Heart left ventricle (tissue), 16 donors: ENCODE data around the gene COL11A2. TPM values are rescaled to one million over a fixed set of nuclear protein-coding genes. Genes with fewer than 3 reads are reported as not detected.
A peak's percentile ranks its signal among the peaks of the same experiment; 100 is the strongest.

Experiments
- ATAC-seq, 4 donors: fragments of 200-7000 bp; cut with Tn5 transposase; one replicate each; pipeline ENCODE4 v1.9.1; 2020 to 2022; ENCODE audit warnings: moderate library complexity in 4 of 4, mild to moderate bottlenecking in 3 of 4, moderate number of reproducible peaks in 1 of 4
- DNase-seq, 5 donors: peaks; one replicate each; pipeline ENCODE4 v3.0.0-alpha.2; 2020
- H3K27ac ChIP-seq, 12 donors: fragments of 200-600 bp; sonication (generic) in 4 of 12; one replicate each; pipeline versions ENCODE4 v1.5.0 to v1.8.0; 2016 to 2022; ENCODE audit warnings: mild to moderate bottlenecking in 2 of 12
- H3K27me3 ChIP-seq, 9 donors: fragments of 200-600 bp; sonication (generic) in 2 of 9; one replicate each; pipeline versions ENCODE4 v1.5.1 to v1.8.0; 2016 to 2022; ENCODE audit warnings: mild to moderate bottlenecking in 3 of 9
- H3K36me3 ChIP-seq, 9 donors: fragments of 200-600 bp; sonication (generic) in 2 of 9; one replicate each; pipeline versions ENCODE4 v1.5.0 to v1.8.0; 2018 to 2022; ENCODE audit warnings: mild to moderate bottlenecking in 2 of 9
- H3K4me1 ChIP-seq, 12 donors: fragments of 200-600 bp; sonication (generic) in 4 of 12; one replicate each; pipeline versions ENCODE4 v1.5.0 to v1.8.0; 2016 to 2022; ENCODE audit warnings: mild to moderate bottlenecking in 3 of 12
- H3K4me3 ChIP-seq, 12 donors: fragments of 200-600 bp; sonication (generic) in 4 of 12; one replicate each; pipeline versions ENCODE4 v1.5.0 to v1.8.0; 2017 to 2022; ENCODE audit warnings: mild to moderate bottlenecking in 9 of 12, moderate library complexity in 4 of 12
- H3K9me3 ChIP-seq, 12 donors: fragments of 200-600 bp; sonication (generic) in 4 of 12; one replicate each; pipeline versions ENCODE4 v1.5.0 to v1.8.0; 2016 to 2022; ENCODE audit warnings: mild to moderate bottlenecking in 1 of 12
- CTCF ChIP-seq, 12 donors: fragments of 200-600 bp; sonication (generic) in 4 of 12; IDR thresholded peaks; one replicate each; pipeline versions ENCODE4 v1.5.0 to v1.8.0; 2018 to 2022; ENCODE audit warnings: antibody characterized with exemption in 12 of 12, mild to moderate bottlenecking in 5 of 12
- POLR2A ChIP-seq, 2 donors: fragments of 450-650 bp; IDR thresholded peaks; one replicate each; pipeline ENCODE4 v1.6.1; 2017; ENCODE audit warnings: antibody characterized with exemption in 2 of 2, mild to moderate bottlenecking in 2 of 2, moderate library complexity in 2 of 2
- WGBS, 4 donors: extraction: QIAGEN DNeasy Blood & Tissue Kit in 2 of 4; methylation state at CpG; one replicate each; pipeline versions ENCODE4 v1.1.5 to v1.1.7; 2013 to 2018; 5-methylcytosine and 5-hydroxymethylcytosine counted together
- intact Hi-C, 10 donors: fragments of 100-400 bp; cut with DNase I; formaldehyde crosslinking; loops; one replicate each; pipeline versions ENCODE4 v1.11.1 to v1.14.2; 2022
- polyA plus RNA-seq, 2 donors: library from polyadenylated mRNA; stranded (reverse); fragments of 200-250 nt; gene quantifications; one replicate each; pipeline ENCODE4 v1.2.3, GENCODE V29; 2013
- total RNA-seq, 9 donors: library from RNA; depleted of rRNA in 2 of 9; stranded (reverse); fragments of >200 nt in 2 of 9; fragmentation: NEBNext Ultra II Directional in 3 of 9; extraction: Animal tissue kit (Norgen Biotek cat#: 25700) in 3 of 9; gene quantifications; one replicate each; pipeline versions ENCODE4 v1.1.0 to v1.2.4, GENCODE V29; 2016 to 2023
- donor health status: ischemic (EF 13 %, LVEDD 7.1; RV severe dilation, severe dysfunction).
- donor health status: healthy with polysubstance abuse.
- donor health status: DM: no; HTN: yes; CAD: no.
- donor health status: DM: no; HTN: no; CAD: no.
- donor health status: ischemic (EF 25% LVEDD 6.9; RV normal size, moderate dysfunction).
- donor health status: ischemic (EF 25% LVEDD 5.7; RV mildly dilated, moderate dysfunction).
- donor health status: healthy.
- donor health status: DM: yes; HTN: yes; CAD: no.
- donor health status: ischemic (EF 35%, LVEDD 5.7; RV mildly dilated, moderate dysfunction).
- donor health status: nonischemic (EF 11% LVEDD 7.7; RV severe dilation, severe dysfunction).
- donor health status: DM: yes; HTN: yes; CAD: no.
- donor health status: PGD.
- donor health status: ischemic (EF 29% LVEDD 5.4; RV normal size, mild dysfunction).
- donor health status: nonischemic (EF 23%, LVEDD 6.1; RV moderate dilation, normal function).

Gene COL11A2
- total and polyA plus RNA-seq, 11 donors: 0.39 to 4.9 (median 0.93) TPM

- Histone ChIP-seq H3K27me3 (no peaks in the 10 kb centered on the region), H3K4me3 (peak within 1 kb of the TSS; percentile 59 to 98 (median 80)), H3K9me3 (no peaks in the 10 kb centered on the region), H3K4me1 (peaks cover 10 to 76% (median 54%) of the 10 kb centered on the region in 12 donors), H3K27ac (peak within 1 kb of the TSS; percentile 88 to 100 (median 98)), H3K36me3 (peaks cover 0 to 54% (median 40%) of the 10 kb centered on the region in 9 donors)
- ATAC-seq (peak; percentile 86 to 92 (median 88)), DNase-seq (peak; percentile 99 to 100 (median 99))
- WGBS, 4 donors: 0 to 2% (median 1%) methylated on average over 44 to 68 of the region's 68 CpGs
- TF ChIP-seq POLR2A (IDR thresholded peaks at IDR 0.05): peak in 1 of 2 donors; percentile 49
- TF ChIP-seq CTCF (IDR thresholded peaks at IDR 0.05): no peak
- intact Hi-C loops: loop anchor here in 4 of 10 donors (1.0 to 10.0 kb wide), 7 partner anchors 36 to 1006 kb away; partner anchors contain the start of genes GPSM3 (in 1 of the 4), PBX2 (in 1 of the 4) and PHF1 (in 1 of the 4)
These were observed 8.2 kb upstream of the COL11A2 start, which contains the start of the genes RXRB and SLC39A7 for GRCh38 chr6:33200219-33201146. Gene RXRB (minus strand): TSS chr6:33200665. CDS start chr6:33200476, 189 bp downstream. Gene SLC39A7 (plus strand): TSS chr6:33200867. CDS start chr6:33201246, 379 bp downstream.

GRCh38 chr6:33199687-33200218, 7.5 kb upstream of the COL11A2 start:
- Histone ChIP-seq H3K4me1 (peaks cover 10 to 77% (median 51%) of the 10 kb centered on the region in 12 donors), H3K36me3 (peaks cover 0 to 61% (median 47%) of the 10 kb centered on the region in 9 donors), H3K4me3 (peak overlapping the region; percentile 59 to 98 (median 80)), H3K27ac (peak overlapping the region; percentile 88 to 100 (median 98)), H3K9me3 (no peaks in the 10 kb centered on the region), H3K27me3 (no peaks in the 10 kb centered on the region)
- ATAC-seq: peak in 3 of 4 donors; percentile 11 to 55 (median 31)
- 1 to 4% (median 3%) methylated on average over 10 to 26 of the region's 26 CpGs for WGBS, 4 donors
- no peak for TF ChIP-seq POLR2A (IDR thresholded peaks at IDR 0.05)
- TF ChIP-seq CTCF (IDR thresholded peaks at IDR 0.05): no peak
- DNase-seq: peak in 4 of 5 donors; percentile 78 to 87 (median 82)
- intact Hi-C loops: loop anchor here in 8 of 10 donors (1.0 to 10.0 kb wide), 10 partner anchors 35 to 1005 kb away; partner anchors contain the start of genes GPSM3 (in 1 of the 8), PBX2 (in 1 of the 8) and PHF1 (in 1 of the 8)

DNA sequence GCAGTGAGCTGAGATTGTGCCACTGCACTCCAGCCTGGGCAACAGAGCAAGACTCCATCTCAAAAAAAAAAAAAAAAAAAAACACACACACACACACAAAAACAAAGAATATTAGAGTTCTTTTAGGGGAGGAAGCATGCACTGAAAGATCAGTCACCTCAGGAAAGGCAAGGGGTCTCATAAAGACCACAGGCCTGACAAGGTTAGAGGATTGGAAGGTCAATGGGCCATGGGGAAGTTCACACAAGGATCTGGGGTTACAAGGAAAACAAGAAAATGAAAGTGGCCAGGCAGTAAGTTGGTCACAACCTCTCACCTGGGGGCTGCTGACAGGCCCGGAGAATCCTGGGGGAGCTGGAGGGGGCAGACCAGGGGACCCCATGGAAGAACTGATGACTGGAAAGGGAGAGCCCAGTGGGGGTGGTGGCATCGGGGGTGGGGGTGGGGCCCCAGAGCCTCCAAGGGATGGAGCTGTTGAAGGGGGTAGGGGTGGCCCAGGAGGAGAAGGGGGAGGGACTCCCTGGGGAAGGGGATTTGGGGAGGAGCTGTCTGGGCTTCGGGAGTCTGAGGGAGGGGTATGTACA, 6.7 kb upstream of the COL11A2 start:
- WGBS, 4 donors: 35 to 39% (median 38%) methylated on average over 3 of the region's 3 CpGs
- no peaks in the 10 kb centered on the region for H3K9me3 ChIP-seq
- peaks cover 0 to 69% (median 55%) of the 10 kb centered on the region in 9 donors for H3K36me3 ChIP-seq
- DNase-seq (no peak), ATAC-seq (no peak)
- intact Hi-C loops: loop anchor here in 7 of 10 donors (2.0 to 5.0 kb wide), 3 partner anchors 36 to 38 kb away; no protein-coding TSS in a partner anchor
- H3K27ac ChIP-seq: peak overlapping the region in 10 of 12 donors; percentile 93 to 100 (median 98)
- peak overlapping the region in 11 of 12 donors; percentile 59 to 98 (median 81) for H3K4me3 ChIP-seq
- TF ChIP-seq POLR2A (IDR thresholded peaks at IDR 0.05): no peak
- no peak for TF ChIP-seq CTCF (IDR thresholded peaks at IDR 0.05)
- peaks cover 8 to 72% (median 47%) of the 10 kb centered on the region in 12 donors for H3K4me1 ChIP-seq
- H3K27me3 ChIP-seq: no peaks in the 10 kb centered on the region
